Amygdala (tissue), 56 donors: ENCODE results near the gene PNLIPRP2.

Experiments used
- DNase-seq, 56 donors: peaks; one replicate each; lab custom pipeline; 2025; lab: John Stamatoyannopoulos, UW

Gene PNLIPRP2

GRCh38 chr10:116653885-116654284, 33.1 kb downstream of the PNLIPRP2 start:
- DNase-seq = no peak

- DNase-seq = no peak
Observed at GRCh38 chr10:116654816-116655215, 34.1 kb downstream of the PNLIPRP2 start.

- DNase-seq = no peak
Observed at GRCh38 chr10:116655568-116655967, 34.8 kb downstream of the PNLIPRP2 start.

- DNase-seq = no peak
Observed at GRCh38 chr10:116656044-116656443, 35.3 kb downstream of the PNLIPRP2 start.

GRCh38 chr10:116657863-116658551, 37.3 kb downstream of the PNLIPRP2 start:
- no peak for DNase-seq

- no peak for DNase-seq
Observed at GRCh38 chr10:116659049-116659670, 38.4 kb downstream of the PNLIPRP2 start.

GRCh38 chr10:116660860-116661259, 40.1 kb downstream of the PNLIPRP2 start:
- DNase-seq = no peak

GRCh38 chr10:116663342-116663741, 42.6 kb downstream of the PNLIPRP2 start:
- no peak for DNase-seq

GRCh38 chr10:116664631-116665030, 43.9 kb downstream of the PNLIPRP2 start:
- no peak for DNase-seq

- DNase-seq = peak in 3 of 56 donors; percentile 8 to 34 (median 33)
Observed at GRCh38 chr10:116665541-116666125, 44.9 kb downstream of the PNLIPRP2 start.

- DNase-seq = no peak
Observed at GRCh38 chr10:116667484-116667883, 46.7 kb downstream of the PNLIPRP2 start.

GRCh38 chr10:116668018-116668417, 47.3 kb downstream of the PNLIPRP2 start:
- DNase-seq = no peak

GRCh38 chr10:116668446-116668845, 47.7 kb downstream of the PNLIPRP2 start:
- DNase-seq = no peak

- DNase-seq = no peak
Observed at GRCh38 chr10:116669080-116669479, 48.3 kb downstream of the PNLIPRP2 start.

GRCh38 chr10:116669832-116670644, 49.3 kb downstream of the PNLIPRP2 start:
- DNase-seq = peak in 3 of 56 donors; percentile 11 to 41 (median 16)

GRCh38 chr10:116670706-116671105, 50.0 kb downstream of the PNLIPRP2 start:
- no peak for DNase-seq

GRCh38 chr10:116671274-116671926, 50.6 kb downstream of the PNLIPRP2 start:
- DNase-seq = no peak

- DNase-seq = no peak
Observed at GRCh38 chr10:116672891-116673290, 52.1 kb downstream of the PNLIPRP2 start.

- no peak for DNase-seq
Observed at GRCh38 chr10:116673866-116674265, 53.1 kb downstream of the PNLIPRP2 start.

GRCh38 chr10:116674901-116675423, 54.2 kb downstream of the PNLIPRP2 start:
- DNase-seq = no peak
